Vagina (tissue), 2 donors: ENCODE measurements around the gene GPN2. TPM values are rescaled to one million over a fixed set of nuclear protein-coding genes. Genes with fewer than 3 reads are reported as not detected.
A peak's percentile ranks its signal among the peaks of the same experiment; 100 is the strongest.
"Not testable (repeated sequence)": the region's sequence is repeated elsewhere in the genome, so short reads cannot be mapped to it uniquely, and the experiment has no call there.

Experiments used
- DNase-seq, 2 donors: peaks; one replicate each; pipeline ENCODE4 v3.0.0-alpha.2; 2017; ENCODE audit errors: extremely low spot score in 2 of 2
- H3K27ac ChIP-seq: fragments of 200-600 bp; sonication (generic); one replicate; pipeline ENCODE4 v1.5.1; 2019
- H3K27me3 ChIP-seq: fragments of 200-600 bp; sonication (generic); one replicate; pipeline ENCODE4 v1.5.1; 2019
- H3K36me3 ChIP-seq, 2 donors: fragments of 200-600 bp; sonication (generic); one replicate each; pipeline ENCODE4 v1.5.1; 2017 to 2019
- H3K4me1 ChIP-seq: fragments of 200-600 bp; sonication (generic); one replicate; pipeline ENCODE4 v1.5.1; 2019
- H3K4me3 ChIP-seq, 2 donors: fragments of 200-600 bp; sonication (generic); 1 replicate in 1 of 2; 2 replicates in 1 of 2; pipeline ENCODE4 v1.5.1; 2016 to 2019
- H3K9me3 ChIP-seq: fragments of 200-600 bp; sonication (generic); one replicate; pipeline ENCODE4 v1.5.1; 2019
- CTCF ChIP-seq, 3 experiments: fragments of 450-650 bp in 2 of 3; fragments of 200-600 bp in 1 of 3; sonication (generic) in 1 of 3; IDR thresholded peaks; one replicate each; pipeline ENCODE4 v1.5.1; 2017 to 2019; ENCODE audit warnings: antibody characterized with exemption in 3 of 3, mild to moderate bottlenecking in 2 of 3, moderate library complexity in 2 of 3
- POLR2A ChIP-seq, 2 donors: fragments of 450-650 bp; IDR thresholded peaks; one replicate each; pipeline ENCODE4 v1.6.1; 2017; ENCODE audit warnings: antibody characterized with exemption in 2 of 2, mild to moderate bottlenecking in 2 of 2, moderate library complexity in 2 of 2
- POLR2AphosphoS5 ChIP-seq, 2 donors: sonication (generic); formaldehyde crosslinking; IDR thresholded peaks; one replicate each; pipeline ENCODE4 v1.9.0; 2017; ENCODE audit warnings: antibody characterized with exemption in 2 of 2, mild to moderate bottlenecking in 2 of 2, low read depth in 1 of 2; ENCODE audit not compliant: insufficient read depth in 1 of 2
- intact Hi-C: fragments of 100-400 bp; cut with DNase I; formaldehyde crosslinking; loops from one replicate; pipeline ENCODE4 v1.15.1; 2023
- total RNA-seq: library from RNA; depleted of rRNA; stranded (reverse); fragments of >200 nt; gene quantifications from one replicate; pipeline ENCODE4 v1.2.3, GENCODE V29; 2016

The GPN2 gene
- total RNA-seq, 1 donor from 2014 or later: 11.5 TPM

DNA sequence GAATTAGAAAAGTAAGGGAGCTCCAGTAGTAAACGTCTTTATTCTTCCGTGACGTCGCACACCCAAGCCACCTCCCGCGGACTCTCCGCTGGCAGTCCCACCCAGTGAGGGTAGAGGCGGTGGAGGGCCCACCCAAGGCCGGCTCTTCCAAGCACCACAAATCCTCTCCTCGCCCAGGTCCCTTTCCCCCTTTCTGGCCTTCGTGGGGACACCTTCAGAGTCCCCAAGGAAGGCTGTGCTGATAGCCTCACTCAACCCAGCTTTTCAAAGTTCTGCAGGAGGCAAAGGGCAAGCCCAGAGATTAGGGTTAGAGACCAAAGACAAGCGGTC is 349 bp upstream of the GPN2 start:
- peak overlapping the region; percentile 77 to 81 for H3K4me3 ChIP-seq
- no peak for DNase-seq
- no peak for TF ChIP-seq POLR2A (IDR thresholded peaks at IDR 0.05)
- TF ChIP-seq CTCF (IDR thresholded peaks at IDR 0.05): no peak
- no peak for TF ChIP-seq POLR2AphosphoS5 (IDR thresholded peaks at IDR 0.05; ENCODE audit: insufficient read depth in 1 of 2, low read depth in 1 of 2)
- H3K9me3 ChIP-seq: no peaks in the 10 kb centered on the region
- H3K4me1 ChIP-seq: peaks cover 23% of the 10 kb centered on the region
- peaks cover 3 to 58% of the 10 kb centered on the region in 2 donors for H3K36me3 ChIP-seq
- intact Hi-C loops: no loop called here
- peak overlapping the region; percentile 78 for H3K27ac ChIP-seq
- H3K27me3 ChIP-seq: no peaks in the 10 kb centered on the region

DNA sequence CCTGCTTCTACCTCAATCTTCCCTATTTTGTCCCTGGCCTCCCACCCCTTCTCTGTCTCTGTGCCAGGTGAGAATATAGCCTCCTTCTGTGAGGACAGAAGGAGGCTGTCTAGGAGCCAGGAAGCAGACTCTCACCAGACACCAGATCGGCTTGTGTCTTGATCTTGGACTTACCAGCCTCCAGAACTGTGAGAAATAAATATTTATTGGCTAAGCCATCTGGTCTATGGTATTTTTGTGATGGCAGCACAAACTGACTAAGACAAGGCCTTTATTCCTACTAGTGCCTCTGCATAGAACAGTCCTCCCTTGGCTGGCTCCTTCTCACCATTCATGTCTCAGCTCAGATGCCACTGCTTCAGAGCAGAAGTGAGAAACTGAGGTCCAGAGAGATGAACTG is 1.9 kb downstream of the GPN2 start:
- Histone ChIP-seq H3K27me3 (no peaks in the 10 kb centered on the region), H3K36me3 (peaks cover 3 to 61% of the 10 kb centered on the region in 2 donors), H3K27ac (no peak overlapping the region), H3K9me3 (no peaks in the 10 kb centered on the region), H3K4me3 (no peak overlapping the region), H3K4me1 (peaks cover 23% of the 10 kb centered on the region)
- TF ChIP-seq CTCF (IDR thresholded peaks at IDR 0.05) (no peak), POLR2AphosphoS5 (IDR thresholded peaks at IDR 0.05; ENCODE audit: insufficient read depth in 1 of 2, low read depth in 1 of 2) (no peak), POLR2A (IDR thresholded peaks at IDR 0.05) (no peak)
- intact Hi-C loops: no loop called here
- no peak for DNase-seq

GRCh38 chr1:26887125-26887524 is 3.0 kb downstream of the GPN2 start:
- Histone ChIP-seq H3K4me1 (peaks cover 23% of the 10 kb centered on the region), H3K36me3 (peaks cover 3 to 61% of the 10 kb centered on the region in 2 donors), H3K27me3 (no peaks in the 10 kb centered on the region), H3K4me3 (no peak overlapping the region), H3K27ac (no peak overlapping the region), H3K9me3 (no peaks in the 10 kb centered on the region)
- no peak for DNase-seq
- intact Hi-C loops: no loop called here
- TF ChIP-seq CTCF (IDR thresholded peaks at IDR 0.05): no peak
- TF ChIP-seq POLR2A (IDR thresholded peaks at IDR 0.05): no peak
- no peak for TF ChIP-seq POLR2AphosphoS5 (IDR thresholded peaks at IDR 0.05; ENCODE audit: insufficient read depth in 1 of 2, low read depth in 1 of 2)

DNA sequence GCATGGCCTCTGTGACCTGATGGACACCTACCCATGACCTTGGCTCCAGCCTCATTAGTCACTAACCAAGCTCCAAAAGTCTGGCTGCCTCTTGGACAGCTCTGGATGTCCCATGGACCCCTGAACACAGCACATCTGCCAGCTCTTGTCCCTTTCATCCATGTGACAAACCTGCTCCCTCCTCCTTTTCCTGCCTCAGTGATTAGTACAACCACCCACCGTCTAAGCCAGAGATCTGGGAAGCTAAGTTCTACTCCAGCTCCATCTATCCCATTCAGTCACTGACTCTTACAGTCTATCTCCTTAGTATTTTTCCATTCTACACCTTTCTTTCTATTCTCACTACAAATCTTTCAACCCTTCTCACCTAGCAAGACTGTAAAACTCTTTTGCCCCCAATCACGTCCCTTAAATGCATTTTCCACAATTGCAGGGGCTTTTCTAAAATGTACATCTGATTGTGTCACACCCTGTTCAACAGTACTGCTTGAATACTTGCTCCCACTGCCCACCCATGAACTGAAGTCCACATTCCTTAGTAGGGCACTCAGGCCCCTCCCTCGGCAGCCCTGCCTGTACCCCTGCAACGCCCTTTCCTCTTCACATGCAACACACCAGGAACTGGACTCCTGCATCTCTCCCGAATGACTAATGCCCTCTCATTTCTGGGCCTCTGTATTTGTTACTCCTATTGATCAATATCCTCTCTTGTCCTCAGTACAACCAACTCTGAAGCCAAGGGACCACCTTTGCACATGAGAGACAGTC is 7.2 kb downstream of the GPN2 start:
- intact Hi-C loops: no loop called here
- Histone ChIP-seq H3K4me1 (no peaks in the 10 kb centered on the region), H3K36me3 (peaks cover 0 to 82% of the 10 kb centered on the region in 2 donors), H3K27ac (no peak overlapping the region), H3K9me3 (no peaks in the 10 kb centered on the region), H3K27me3 (no peaks in the 10 kb centered on the region), H3K4me3 (no peak overlapping the region)
- DNase-seq: no peak
- no peak for TF ChIP-seq CTCF (IDR thresholded peaks at IDR 0.05)
- TF ChIP-seq POLR2A (IDR thresholded peaks at IDR 0.05): no peak
- TF ChIP-seq POLR2AphosphoS5 (IDR thresholded peaks at IDR 0.05; ENCODE audit: insufficient read depth in 1 of 2, low read depth in 1 of 2): no peak

DNA sequence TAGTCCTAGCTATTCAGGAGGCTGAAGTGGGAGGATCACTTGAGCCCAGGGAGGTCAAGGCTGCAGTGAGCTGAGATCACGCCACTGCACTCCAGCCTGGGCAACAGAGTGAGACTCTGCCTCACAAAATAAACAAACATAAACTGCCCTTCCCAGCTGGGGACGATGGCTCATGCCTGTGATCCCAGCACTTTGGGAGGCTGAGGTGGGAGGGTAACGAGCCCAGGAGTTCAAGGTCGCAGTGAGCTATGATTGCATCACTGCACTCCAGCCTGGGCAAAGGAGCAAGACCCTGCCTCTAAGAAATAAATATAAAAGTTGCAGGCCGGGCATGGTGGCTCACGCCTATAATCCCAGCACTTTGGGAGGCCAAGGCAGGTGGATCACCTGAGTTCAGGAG is 8.5 kb downstream of the GPN2 start:
- H3K9me3 ChIP-seq, H3K4me1 ChIP-seq, DNase-seq, H3K27ac ChIP-seq, H3K4me3 ChIP-seq, intact Hi-C loops, H3K27me3 ChIP-seq: not testable (repeated sequence)
- peaks cover 0 to 74% of the 10 kb centered on the region in 2 donors for H3K36me3 ChIP-seq
